Body of pancreas (tissue), 4 donors: ENCODE results near the gene TTC4.

ENCODE experiments used
- POLR2A ChIP-seq, 3 donors: fragments of 450-650 bp; IDR thresholded peaks; one replicate each; pipeline ENCODE4 v1.6.1; 2016; ENCODE audit warnings: antibody characterized with exemption in 3 of 3, mild to moderate bottlenecking in 2 of 3
- TF ChIP-seq, protein P1 (sequence below), 7 experiments: fragments of 450-650 bp in 4 of 7; fragments of 200-600 bp in 3 of 7; sonication (generic) in 3 of 7; IDR thresholded peaks; one replicate each; pipeline ENCODE4 v1.5.1; 2016 to 2019; ENCODE audit warnings: antibody characterized with exemption in 7 of 7

DNA sequence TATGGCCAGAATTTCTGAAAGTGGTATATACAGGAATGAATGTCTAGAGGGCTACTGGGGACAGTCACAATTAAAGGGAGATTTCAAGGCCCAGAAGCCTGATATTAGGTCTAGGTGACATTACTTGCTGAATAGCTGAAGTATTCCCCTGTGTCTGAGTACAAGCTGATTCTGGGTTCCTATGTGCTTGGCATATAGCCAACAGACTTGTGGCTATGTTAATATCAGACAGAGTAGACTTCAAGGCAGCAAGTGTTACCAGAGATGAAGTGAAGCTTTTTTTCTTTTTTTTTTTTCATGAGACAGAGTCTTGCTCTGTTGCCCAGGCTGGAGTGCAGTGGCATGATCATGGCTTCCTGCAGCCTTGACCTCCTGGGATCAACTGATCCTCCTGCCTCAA, 8.3 kb downstream of the TTC4 start:
- TF ChIP-seq, protein P1, sequence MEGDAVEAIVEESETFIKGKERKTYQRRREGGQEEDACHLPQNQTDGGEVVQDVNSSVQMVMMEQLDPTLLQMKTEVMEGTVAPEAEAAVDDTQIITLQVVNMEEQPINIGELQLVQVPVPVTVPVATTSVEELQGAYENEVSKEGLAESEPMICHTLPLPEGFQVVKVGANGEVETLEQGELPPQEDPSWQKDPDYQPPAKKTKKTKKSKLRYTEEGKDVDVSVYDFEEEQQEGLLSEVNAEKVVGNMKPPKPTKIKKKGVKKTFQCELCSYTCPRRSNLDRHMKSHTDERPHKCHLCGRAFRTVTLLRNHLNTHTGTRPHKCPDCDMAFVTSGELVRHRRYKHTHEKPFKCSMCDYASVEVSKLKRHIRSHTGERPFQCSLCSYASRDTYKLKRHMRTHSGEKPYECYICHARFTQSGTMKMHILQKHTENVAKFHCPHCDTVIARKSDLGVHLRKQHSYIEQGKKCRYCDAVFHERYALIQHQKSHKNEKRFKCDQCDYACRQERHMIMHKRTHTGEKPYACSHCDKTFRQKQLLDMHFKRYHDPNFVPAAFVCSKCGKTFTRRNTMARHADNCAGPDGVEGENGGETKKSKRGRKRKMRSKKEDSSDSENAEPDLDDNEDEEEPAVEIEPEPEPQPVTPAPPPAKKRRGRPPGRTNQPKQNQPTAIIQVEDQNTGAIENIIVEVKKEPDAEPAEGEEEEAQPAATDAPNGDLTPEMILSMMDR (IDR thresholded peaks at IDR 0.05): no peak
- TF ChIP-seq POLR2A (IDR thresholded peaks at IDR 0.05): no peak
